SK-N-SH (cell line): ENCODE data around the gene RAB3IP.

Source experiments
- CHD2 ChIP-seq: fragments of 150-350 bp; IDR thresholded peaks from 2 replicates; pipeline ENCODE4 v1.6.1; 2018; ENCODE audit warnings: low read length; ENCODE audit not compliant: partially characterized antibody
- EP300 ChIP-seq, 2 experiments: IDR thresholded peaks; 2 replicates each; pipeline versions ENCODE4 v1.4.0 to v1.6.1; 2012; ENCODE audit warnings: borderline replicate concordance in 1 of 2, low read depth in 1 of 2, low read length in 1 of 2
- EZH2phosphoT487 ChIP-seq: fragments of 200-600 bp; sonication (generic); IDR thresholded peaks from 2 replicates; pipeline ENCODE4 v1.6.1; 2017; ENCODE audit warnings: low read depth, mixed run types, mild to moderate bottlenecking, antibody characterized with exemption, moderate library complexity, borderline replicate concordance
- MEF2A ChIP-seq: IDR thresholded peaks from 2 replicates; pipeline ENCODE4 v1.4.0; 2012; ENCODE audit warnings: low read depth, borderline replicate concordance
- POLR2AphosphoS5 ChIP-seq: IDR thresholded peaks from 2 replicates; pipeline ENCODE4 v1.6.1; 2012; ENCODE audit warnings: low read depth, low read length
- SIN3A ChIP-seq: IDR thresholded peaks from 2 replicates; pipeline ENCODE4 v1.6.1; 2012; ENCODE audit warnings: low read depth, mild to moderate bottlenecking, low read length, moderate library complexity, borderline replicate concordance
- YY1 ChIP-seq: IDR thresholded peaks from 2 replicates; pipeline ENCODE4 v1.4.0; 2012; ENCODE audit warnings: low read depth, mild to moderate bottlenecking
- TF ChIP-seq, protein P1 (sequence below): fragments of 200-600 bp; sonication (generic); IDR thresholded peaks from 2 replicates; pipeline ENCODE4 v1.6.1; 2017; ENCODE audit warnings: antibody characterized with exemption, mild to moderate bottlenecking, moderate library complexity
- TF ChIP-seq, protein P2 (sequence below): IDR thresholded peaks from 2 replicates; pipeline ENCODE4 v1.4.0; 2012; ENCODE audit warnings: low read depth
- TF ChIP-seq, protein P3 (sequence below): IDR thresholded peaks from 2 replicates; pipeline ENCODE4 v1.4.0; 2012; ENCODE audit warnings: low read depth, borderline replicate concordance

DNA sequence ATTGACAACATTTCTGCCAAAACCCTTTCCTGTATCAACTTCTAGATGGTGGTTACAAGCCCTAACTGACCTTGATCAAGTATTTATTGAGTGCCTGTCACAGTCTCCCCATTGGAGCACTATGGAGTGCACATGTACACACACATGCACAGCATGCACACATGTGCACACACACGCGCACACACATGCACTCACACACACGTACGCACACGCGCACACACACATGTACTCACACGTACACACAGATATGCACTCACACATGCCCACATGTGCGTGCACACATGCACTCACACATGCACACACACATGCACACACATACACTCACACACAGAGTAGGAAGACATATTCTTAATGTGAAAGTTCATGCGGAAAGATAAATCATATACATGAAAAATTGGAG, 130.0 kb downstream of the RAB3IP start:
- TF ChIP-seq EP300 (IDR thresholded peaks at IDR 0.05; ENCODE audit: borderline replicate concordance in 1 of 2, low read depth in 1 of 2, low read length in 1 of 2) (no peak), EZH2phosphoT487 (no peak), POLR2AphosphoS5 (no peak), YY1 (no peak), SIN3A (no peak), CHD2 (no peak), MEF2A (no peak)
- TF ChIP-seq, protein P1, sequence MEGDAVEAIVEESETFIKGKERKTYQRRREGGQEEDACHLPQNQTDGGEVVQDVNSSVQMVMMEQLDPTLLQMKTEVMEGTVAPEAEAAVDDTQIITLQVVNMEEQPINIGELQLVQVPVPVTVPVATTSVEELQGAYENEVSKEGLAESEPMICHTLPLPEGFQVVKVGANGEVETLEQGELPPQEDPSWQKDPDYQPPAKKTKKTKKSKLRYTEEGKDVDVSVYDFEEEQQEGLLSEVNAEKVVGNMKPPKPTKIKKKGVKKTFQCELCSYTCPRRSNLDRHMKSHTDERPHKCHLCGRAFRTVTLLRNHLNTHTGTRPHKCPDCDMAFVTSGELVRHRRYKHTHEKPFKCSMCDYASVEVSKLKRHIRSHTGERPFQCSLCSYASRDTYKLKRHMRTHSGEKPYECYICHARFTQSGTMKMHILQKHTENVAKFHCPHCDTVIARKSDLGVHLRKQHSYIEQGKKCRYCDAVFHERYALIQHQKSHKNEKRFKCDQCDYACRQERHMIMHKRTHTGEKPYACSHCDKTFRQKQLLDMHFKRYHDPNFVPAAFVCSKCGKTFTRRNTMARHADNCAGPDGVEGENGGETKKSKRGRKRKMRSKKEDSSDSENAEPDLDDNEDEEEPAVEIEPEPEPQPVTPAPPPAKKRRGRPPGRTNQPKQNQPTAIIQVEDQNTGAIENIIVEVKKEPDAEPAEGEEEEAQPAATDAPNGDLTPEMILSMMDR, result no peak
- TF ChIP-seq, protein P2, sequence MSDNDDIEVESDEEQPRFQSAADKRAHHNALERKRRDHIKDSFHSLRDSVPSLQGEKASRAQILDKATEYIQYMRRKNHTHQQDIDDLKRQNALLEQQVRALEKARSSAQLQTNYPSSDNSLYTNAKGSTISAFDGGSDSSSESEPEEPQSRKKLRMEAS, result no peak
- TF ChIP-seq, protein P3, sequence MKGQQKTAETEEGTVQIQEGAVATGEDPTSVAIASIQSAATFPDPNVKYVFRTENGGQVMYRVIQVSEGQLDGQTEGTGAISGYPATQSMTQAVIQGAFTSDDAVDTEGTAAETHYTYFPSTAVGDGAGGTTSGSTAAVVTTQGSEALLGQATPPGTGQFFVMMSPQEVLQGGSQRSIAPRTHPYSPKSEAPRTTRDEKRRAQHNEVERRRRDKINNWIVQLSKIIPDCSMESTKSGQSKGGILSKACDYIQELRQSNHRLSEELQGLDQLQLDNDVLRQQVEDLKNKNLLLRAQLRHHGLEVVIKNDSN, result no peak
